Vagina (tissue), 2 donors: Measurements from ENCODE around the gene MYOD1. TPM values are rescaled to one million over a fixed set of nuclear protein-coding genes. Genes with fewer than 3 reads are reported as not detected.

Experiments used
- DNase-seq, 2 donors: peaks; one replicate each; pipeline ENCODE4 v3.0.0-alpha.2; 2017; ENCODE audit errors: extremely low spot score in 2 of 2
- H3K27ac ChIP-seq: fragments of 200-600 bp; sonication (generic); one replicate; pipeline ENCODE4 v1.5.1; 2019
- H3K27me3 ChIP-seq: fragments of 200-600 bp; sonication (generic); one replicate; pipeline ENCODE4 v1.5.1; 2019
- H3K36me3 ChIP-seq, 2 donors: fragments of 200-600 bp; sonication (generic); one replicate each; pipeline ENCODE4 v1.5.1; 2017 to 2019
- H3K4me1 ChIP-seq: fragments of 200-600 bp; sonication (generic); one replicate; pipeline ENCODE4 v1.5.1; 2019
- H3K4me3 ChIP-seq, 2 donors: fragments of 200-600 bp; sonication (generic); 1 replicate in 1 of 2; 2 replicates in 1 of 2; pipeline ENCODE4 v1.5.1; 2016 to 2019
- H3K9me3 ChIP-seq: fragments of 200-600 bp; sonication (generic); one replicate; pipeline ENCODE4 v1.5.1; 2019
- POLR2A ChIP-seq, 2 donors: fragments of 450-650 bp; IDR thresholded peaks; one replicate each; pipeline ENCODE4 v1.6.1; 2017; ENCODE audit warnings: antibody characterized with exemption in 2 of 2, mild to moderate bottlenecking in 2 of 2, moderate library complexity in 2 of 2
- POLR2AphosphoS5 ChIP-seq, 2 donors: sonication (generic); formaldehyde crosslinking; IDR thresholded peaks; one replicate each; pipeline ENCODE4 v1.9.0; 2017; ENCODE audit warnings: antibody characterized with exemption in 2 of 2, mild to moderate bottlenecking in 2 of 2, low read depth in 1 of 2; ENCODE audit not compliant: insufficient read depth in 1 of 2
- intact Hi-C: fragments of 100-400 bp; cut with DNase I; formaldehyde crosslinking; loops from one replicate; pipeline ENCODE4 v1.15.1; 2023
- total RNA-seq: library from RNA; depleted of rRNA; stranded (reverse); fragments of >200 nt; gene quantifications from one replicate; pipeline ENCODE4 v1.2.3, GENCODE V29; 2016
- TF ChIP-seq, protein P1 (sequence below), 3 experiments: fragments of 450-650 bp in 2 of 3; fragments of 200-600 bp in 1 of 3; sonication (generic) in 1 of 3; IDR thresholded peaks; one replicate each; pipeline ENCODE4 v1.5.1; 2017 to 2019; ENCODE audit warnings: antibody characterized with exemption in 3 of 3, mild to moderate bottlenecking in 2 of 3, moderate library complexity in 2 of 3

Gene MYOD1
- total RNA-seq, 1 donor from 2014 or later: not detected

DNA sequence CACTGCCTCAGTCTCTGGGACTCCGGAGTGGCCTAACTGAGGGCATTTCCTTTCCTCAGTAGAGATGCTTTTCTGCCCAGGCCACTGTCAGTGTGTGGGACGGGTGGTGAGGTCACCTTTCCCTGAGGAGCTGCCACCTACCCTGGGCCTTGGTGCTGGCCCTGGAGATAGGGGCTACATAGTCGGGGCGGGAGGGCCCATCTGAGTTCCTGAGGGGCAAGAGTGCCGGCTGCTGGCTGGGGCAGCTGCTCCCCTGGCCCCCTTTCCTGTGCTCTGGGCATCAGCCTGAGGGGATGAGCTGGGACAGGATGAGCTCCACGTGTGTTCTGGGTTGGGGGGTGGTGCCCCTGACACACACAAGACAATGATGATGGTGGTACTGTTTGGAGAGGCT, 20.6 kb downstream of the MYOD1 start:
- Histone ChIP-seq H3K36me3 (no peaks in the 10 kb centered on the region), H3K27me3 (no peaks in the 10 kb centered on the region), H3K27ac (no peak overlapping the region), H3K4me1 (peaks cover 18% of the 10 kb centered on the region), H3K4me3 (no peak overlapping the region), H3K9me3 (no peaks in the 10 kb centered on the region)
- no peak for TF ChIP-seq POLR2A (IDR thresholded peaks at IDR 0.05)
- TF ChIP-seq, protein P1, sequence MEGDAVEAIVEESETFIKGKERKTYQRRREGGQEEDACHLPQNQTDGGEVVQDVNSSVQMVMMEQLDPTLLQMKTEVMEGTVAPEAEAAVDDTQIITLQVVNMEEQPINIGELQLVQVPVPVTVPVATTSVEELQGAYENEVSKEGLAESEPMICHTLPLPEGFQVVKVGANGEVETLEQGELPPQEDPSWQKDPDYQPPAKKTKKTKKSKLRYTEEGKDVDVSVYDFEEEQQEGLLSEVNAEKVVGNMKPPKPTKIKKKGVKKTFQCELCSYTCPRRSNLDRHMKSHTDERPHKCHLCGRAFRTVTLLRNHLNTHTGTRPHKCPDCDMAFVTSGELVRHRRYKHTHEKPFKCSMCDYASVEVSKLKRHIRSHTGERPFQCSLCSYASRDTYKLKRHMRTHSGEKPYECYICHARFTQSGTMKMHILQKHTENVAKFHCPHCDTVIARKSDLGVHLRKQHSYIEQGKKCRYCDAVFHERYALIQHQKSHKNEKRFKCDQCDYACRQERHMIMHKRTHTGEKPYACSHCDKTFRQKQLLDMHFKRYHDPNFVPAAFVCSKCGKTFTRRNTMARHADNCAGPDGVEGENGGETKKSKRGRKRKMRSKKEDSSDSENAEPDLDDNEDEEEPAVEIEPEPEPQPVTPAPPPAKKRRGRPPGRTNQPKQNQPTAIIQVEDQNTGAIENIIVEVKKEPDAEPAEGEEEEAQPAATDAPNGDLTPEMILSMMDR (IDR thresholded peaks at IDR 0.05): no peak
- no peak for TF ChIP-seq POLR2AphosphoS5 (IDR thresholded peaks at IDR 0.05; ENCODE audit: insufficient read depth in 1 of 2, low read depth in 1 of 2)
- no peak for DNase-seq
- intact Hi-C loops: no loop called here

DNA sequence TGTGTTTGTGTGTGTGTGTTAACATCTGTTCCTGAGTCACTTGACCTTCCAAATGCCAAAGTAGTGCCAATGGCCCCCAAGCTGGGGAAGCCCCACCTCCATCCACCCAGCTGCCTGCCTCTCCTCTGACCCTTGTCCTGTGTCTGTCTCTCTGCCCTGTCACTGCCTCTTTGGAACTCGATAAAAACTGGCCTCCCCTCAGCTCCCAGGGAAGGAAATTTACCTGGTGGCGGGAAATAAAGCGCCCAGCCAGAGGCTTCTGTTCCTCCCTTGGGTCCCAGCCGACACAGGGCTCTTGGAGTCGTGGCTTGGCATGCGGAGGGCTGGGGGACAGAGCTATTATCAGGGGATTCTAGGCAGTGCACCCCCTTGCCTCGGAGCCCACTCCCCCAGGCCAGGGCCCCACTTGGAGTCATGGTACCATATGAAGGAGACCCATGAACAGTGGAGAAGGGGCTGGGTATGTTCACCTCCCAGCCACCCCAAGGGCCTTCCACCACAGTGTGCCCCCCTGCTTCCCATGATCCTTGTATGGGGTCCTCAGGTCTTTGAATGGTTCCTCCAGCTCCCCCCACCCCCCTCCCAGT, 21.4 kb downstream of the MYOD1 start:
- H3K27ac ChIP-seq: no peak overlapping the region
- no peaks in the 10 kb centered on the region for H3K9me3 ChIP-seq
- no peak overlapping the region for H3K4me3 ChIP-seq
- TF ChIP-seq, protein P1 (IDR thresholded peaks at IDR 0.05): no peak
- no peak for TF ChIP-seq POLR2A (IDR thresholded peaks at IDR 0.05)
- no peak for TF ChIP-seq POLR2AphosphoS5 (IDR thresholded peaks at IDR 0.05; ENCODE audit: insufficient read depth in 1 of 2, low read depth in 1 of 2)
- intact Hi-C loops: no loop called here
- no peak for DNase-seq
- H3K36me3 ChIP-seq: no peaks in the 10 kb centered on the region
- H3K4me1 ChIP-seq: peaks cover 11% of the 10 kb centered on the region
- no peaks in the 10 kb centered on the region for H3K27me3 ChIP-seq

DNA sequence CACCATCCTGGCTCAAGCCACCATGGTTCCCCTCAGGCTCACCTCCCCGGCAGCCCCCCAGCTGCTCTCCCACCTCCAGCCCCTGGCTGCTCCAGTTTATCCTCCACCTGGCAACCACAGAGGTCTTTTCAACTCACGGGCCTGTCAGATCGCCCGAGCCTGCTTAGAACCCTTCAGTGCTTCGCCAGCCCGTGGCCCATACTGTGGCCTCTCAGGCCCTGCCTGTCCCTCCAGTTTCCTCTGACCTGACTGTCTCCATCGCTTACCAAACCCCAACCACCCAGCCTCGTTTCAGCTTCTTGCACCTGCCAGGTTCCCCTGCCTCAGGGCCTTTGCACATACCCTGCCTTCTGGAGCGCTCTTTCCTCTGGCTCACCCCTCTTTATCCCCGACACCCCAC, 22.1 kb downstream of the MYOD1 start:
- Histone ChIP-seq H3K36me3 (no peaks in the 10 kb centered on the region), H3K4me3 (no peak overlapping the region), H3K9me3 (no peaks in the 10 kb centered on the region), H3K27me3 (no peaks in the 10 kb centered on the region), H3K27ac (no peak overlapping the region), H3K4me1 (peaks cover 6% of the 10 kb centered on the region)
- TF ChIP-seq POLR2AphosphoS5 (IDR thresholded peaks at IDR 0.05; ENCODE audit: insufficient read depth in 1 of 2, low read depth in 1 of 2): no peak
- TF ChIP-seq, protein P1 (IDR thresholded peaks at IDR 0.05): no peak
- no peak for TF ChIP-seq POLR2A (IDR thresholded peaks at IDR 0.05)
- DNase-seq: no peak
- intact Hi-C loops: no loop called here

DNA sequence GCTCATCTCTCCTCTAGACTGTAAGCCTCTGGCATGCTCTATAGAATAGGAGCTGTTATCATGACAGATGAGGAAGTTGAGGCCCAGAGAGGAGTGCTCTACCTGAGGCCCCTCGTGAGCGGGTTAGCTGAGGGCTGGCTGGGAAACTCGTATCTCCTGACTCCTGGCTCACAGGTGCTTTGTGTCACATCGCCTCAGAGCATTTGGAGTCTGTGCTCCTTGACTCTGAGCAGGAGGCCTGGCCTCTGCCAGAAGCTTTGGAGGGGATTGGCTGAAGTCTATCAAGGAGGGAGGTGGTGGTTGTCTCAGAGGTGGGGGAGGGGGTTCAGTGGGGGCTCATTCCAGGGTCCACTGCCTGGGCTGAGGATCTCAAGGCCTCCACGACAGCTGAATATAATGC, 22.6 kb downstream of the MYOD1 start:
- intact Hi-C loops: no loop called here
- no peak overlapping the region for H3K27ac ChIP-seq
- H3K9me3 ChIP-seq: no peaks in the 10 kb centered on the region
- no peaks in the 10 kb centered on the region for H3K36me3 ChIP-seq
- H3K4me1 ChIP-seq: peaks cover 6% of the 10 kb centered on the region
- TF ChIP-seq, protein P1 (IDR thresholded peaks at IDR 0.05): no peak
- TF ChIP-seq POLR2AphosphoS5 (IDR thresholded peaks at IDR 0.05; ENCODE audit: insufficient read depth in 1 of 2, low read depth in 1 of 2) (no peak), POLR2A (IDR thresholded peaks at IDR 0.05) (no peak)
- no peak for DNase-seq
- H3K4me3 ChIP-seq: no peak overlapping the region
- no peaks in the 10 kb centered on the region for H3K27me3 ChIP-seq

DNA sequence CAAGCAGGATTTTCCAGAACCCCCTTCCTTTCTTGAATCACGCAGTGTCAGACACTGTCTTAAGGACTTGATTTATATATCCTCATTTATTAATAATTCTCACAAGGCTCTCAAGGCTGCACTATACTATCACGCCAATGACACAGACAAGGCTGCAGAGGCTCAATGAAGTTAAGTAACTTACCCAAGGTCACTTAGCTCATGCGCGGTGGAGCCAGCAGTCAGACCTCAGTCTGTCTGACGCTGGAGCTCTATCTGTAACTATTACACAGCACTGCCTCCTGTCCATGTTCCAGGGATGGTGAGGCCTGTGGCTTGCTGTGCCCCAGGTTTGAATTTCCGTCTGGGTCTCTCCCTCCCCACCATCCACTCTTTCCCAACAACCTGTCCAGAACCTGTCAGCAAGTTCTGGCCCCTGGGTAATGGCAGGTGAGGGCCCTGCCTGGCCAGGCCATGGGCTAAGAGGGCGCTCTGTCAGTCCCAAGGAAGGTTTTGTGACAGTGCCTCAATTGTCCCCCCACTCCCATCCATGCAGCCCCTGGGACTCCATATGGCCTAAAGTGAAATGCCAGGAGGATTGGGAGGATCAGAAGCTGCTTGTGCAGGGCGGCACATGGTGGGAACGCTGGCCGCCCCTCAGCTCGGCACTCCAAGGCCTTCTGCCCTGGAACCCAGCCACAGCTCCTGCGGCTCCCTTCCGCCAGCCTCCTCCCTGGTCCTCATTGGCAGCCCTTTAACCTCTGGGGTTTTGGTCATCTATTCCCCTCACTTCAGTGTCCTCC, 23.8 kb downstream of the MYOD1 start:
- Histone ChIP-seq H3K27me3 (no peaks in the 10 kb centered on the region), H3K4me1 (peaks cover 6% of the 10 kb centered on the region), H3K27ac (no peak overlapping the region), H3K9me3 (no peaks in the 10 kb centered on the region), H3K36me3 (no peaks in the 10 kb centered on the region), H3K4me3 (no peak overlapping the region)
- intact Hi-C loops: no loop called here
- TF ChIP-seq, protein P1 (IDR thresholded peaks at IDR 0.05): no peak
- TF ChIP-seq POLR2A (IDR thresholded peaks at IDR 0.05): no peak
- TF ChIP-seq POLR2AphosphoS5 (IDR thresholded peaks at IDR 0.05; ENCODE audit: insufficient read depth in 1 of 2, low read depth in 1 of 2): no peak
- no peak for DNase-seq
